Esophagus squamous epithelium (tissue), 5 donors: ENCODE measurements around the gene SHKBP1. TPM values are rescaled to one million over a fixed set of nuclear protein-coding genes. Genes with fewer than 3 reads are reported as not detected.
A peak's percentile ranks its signal among the peaks of the same experiment; 100 is the strongest.

Experiments used
- DNase-seq: peaks from one replicate; lab custom pipeline; 2025; lab: John Stamatoyannopoulos, UW
- H3K27ac ChIP-seq, 4 donors: fragments of 200-600 bp; sonication (generic); one replicate each; pipeline ENCODE4 v1.5.1; 2016 to 2019; ENCODE audit warnings: mild to moderate bottlenecking in 1 of 4
- H3K27me3 ChIP-seq, 4 donors: fragments of 200-600 bp; sonication (generic); 1 replicate in 3 of 4; 2 replicates in 1 of 4; pipeline versions ENCODE4 v1.5.1 to v1.6.0; 2017 to 2021; ENCODE audit warnings: antibody characterized with exemption in 1 of 4
- H3K36me3 ChIP-seq, 3 donors: fragments of 200-600 bp; sonication (generic); one replicate each; pipeline ENCODE4 v1.5.1; 2016 to 2019
- H3K4me1 ChIP-seq, 3 donors: fragments of 200-600 bp; sonication (generic); one replicate each; pipeline ENCODE4 v1.5.1; 2017 to 2019
- H3K4me3 ChIP-seq, 4 donors: fragments of 200-600 bp; sonication (generic); 1 replicate in 3 of 4; 2 replicates in 1 of 4; pipeline ENCODE4 v1.5.1; 2016 to 2019; ENCODE audit warnings: mild to moderate bottlenecking in 2 of 4, moderate library complexity in 1 of 4
- H3K9me3 ChIP-seq, 3 donors: fragments of 200-600 bp; sonication (generic); one replicate each; pipeline ENCODE4 v1.5.1; 2016 to 2019
- CTCF ChIP-seq, 6 experiments: fragments of 450-650 bp in 4 of 6; fragments of 200-600 bp in 2 of 6; sonication (generic) in 2 of 6; IDR thresholded peaks; one replicate each; pipeline ENCODE4 v1.5.1; 2016 to 2019; ENCODE audit warnings: antibody characterized with exemption in 6 of 6, mild to moderate bottlenecking in 4 of 6, moderate library complexity in 4 of 6
- POLR2A ChIP-seq, 4 donors: fragments of 450-650 bp; IDR thresholded peaks; one replicate each; pipeline ENCODE4 v1.6.1; 2017; ENCODE audit warnings: antibody characterized with exemption in 4 of 4, mild to moderate bottlenecking in 4 of 4, moderate library complexity in 3 of 4
- WGBS, 2 donors: methylation state at CpG; one replicate each; pipeline ENCODE4 v1.1.5; 2018; 5-methylcytosine and 5-hydroxymethylcytosine counted together
- intact Hi-C: fragments of 100-400 bp; cut with DNase I; formaldehyde crosslinking; loops from one replicate; pipeline ENCODE4 v1.15.0; 2022
- total RNA-seq, 4 donors: library from RNA; depleted of rRNA; stranded (reverse); fragments of >200 nt; gene quantifications; one replicate each; pipeline ENCODE4 v1.1.0, GENCODE V29; 2016
- donor health status: DM: yes; HTN: yes; CAD: no.

The SHKBP1 gene
- total RNA-seq, 4 donors from 2014 or later: 42.3 to 77.9 (median 49.8) TPM

GRCh38 chr19:40619333-40620160 is 42.9 kb downstream of the SHKBP1 start:
- H3K4me1 ChIP-seq: peaks cover 4 to 52% (median 7%) of the 10 kb centered on the region in 3 donors
- 73 to 78% methylated on average over 9 to 11 of the region's 11 CpGs for WGBS, 2 donors
- TF ChIP-seq CTCF (IDR thresholded peaks at IDR 0.05) (no peak), POLR2A (IDR thresholded peaks at IDR 0.05) (no peak)
- no peaks in the 10 kb centered on the region for H3K27me3 ChIP-seq
- intact Hi-C loops: no loop called here
- no peaks in the 10 kb centered on the region for H3K9me3 ChIP-seq
- H3K27ac ChIP-seq: no peak overlapping the region
- no peak overlapping the region for H3K4me3 ChIP-seq
- peaks cover 21 to 92% (median 25%) of the 10 kb centered on the region in 3 donors for H3K36me3 ChIP-seq
- DNase-seq: no peak

- Histone ChIP-seq H3K27me3 (no peaks in the 10 kb centered on the region), H3K4me1 (peaks cover 1 to 47% (median 7%) of the 10 kb centered on the region in 3 donors), H3K36me3 (peaks cover 21 to 97% (median 25%) of the 10 kb centered on the region in 3 donors), H3K27ac (no peak overlapping the region), H3K4me3 (no peak overlapping the region), H3K9me3 (no peaks in the 10 kb centered on the region)
- DNase-seq: no peak
- no peak for TF ChIP-seq POLR2A (IDR thresholded peaks at IDR 0.05)
- no peak for TF ChIP-seq CTCF (IDR thresholded peaks at IDR 0.05)
- WGBS, 2 donors: 94 to 95% methylated on average over 8 of the region's 8 CpGs
- intact Hi-C loops: no loop called here
Measured at GRCh38 chr19:40620161-40620485, 43.5 kb downstream of the SHKBP1 start.

- Histone ChIP-seq H3K27me3 (no peaks in the 10 kb centered on the region), H3K36me3 (peaks cover 29 to 99% (median 35%) of the 10 kb centered on the region in 3 donors), H3K4me3 (no peak overlapping the region), H3K27ac (no peak overlapping the region), H3K4me1 (peaks cover 0 to 35% (median 4%) of the 10 kb centered on the region in 3 donors), H3K9me3 (no peaks in the 10 kb centered on the region)
- no peak for DNase-seq
- intact Hi-C loops: no loop called here
- WGBS, 2 donors: 50 to 100% methylated on average over 2 of the region's 2 CpGs
- no peak for TF ChIP-seq CTCF (IDR thresholded peaks at IDR 0.05)
- no peak for TF ChIP-seq POLR2A (IDR thresholded peaks at IDR 0.05)
Measured at GRCh38 chr19:40621283-40621682, 44.6 kb downstream of the SHKBP1 start.

- intact Hi-C loops: no loop called here
- peaks cover 0 to 26% (median 0%) of the 10 kb centered on the region in 3 donors for H3K4me1 ChIP-seq
- no peaks in the 10 kb centered on the region for H3K9me3 ChIP-seq
- no peaks in the 10 kb centered on the region for H3K27me3 ChIP-seq
- WGBS, 2 donors: 93 to 97% methylated on average over 5 to 14 of the region's 24 CpGs
- no peak for DNase-seq
- peaks cover 35 to 99% (median 38%) of the 10 kb centered on the region in 3 donors for H3K36me3 ChIP-seq
- H3K4me3 ChIP-seq: no peak overlapping the region
- H3K27ac ChIP-seq: peak overlapping the region in 1 of 4 donors; percentile 36
- TF ChIP-seq CTCF (IDR thresholded peaks at IDR 0.05) (no peak), POLR2A (IDR thresholded peaks at IDR 0.05) (no peak)
Measured at GRCh38 chr19:40621966-40622772, 45.5 kb downstream of the SHKBP1 start.

- WGBS, 2 donors: 80 to 92% methylated on average over 7 of the region's 7 CpGs
- intact Hi-C loops: no loop called here
- TF ChIP-seq POLR2A (IDR thresholded peaks at IDR 0.05) (no peak), CTCF (IDR thresholded peaks at IDR 0.05) (no peak)
Measured at GRCh38 chr19:40622773-40623075, 46.1 kb downstream of the SHKBP1 start.

More at GRCh38 chr19:40622773-40623075, 46.1 kb downstream of the SHKBP1 start:
- Histone ChIP-seq H3K9me3 (no peaks in the 10 kb centered on the region), H3K27me3 (no peaks in the 10 kb centered on the region), H3K4me3 (no peak overlapping the region), H3K4me1 (peaks cover 0 to 23% (median 0%) of the 10 kb centered on the region in 3 donors), H3K27ac (peak overlapping the region in 2 of 4 donors; percentile 25 to 36), H3K36me3 (peaks cover 35 to 99% (median 38%) of the 10 kb centered on the region in 3 donors)
- DNase-seq: no peak
